ENCODE data around the gene LDLRAD3. TPM values are rescaled to one million over a fixed set of nuclear protein-coding genes. Genes with fewer than 3 reads are reported as not detected.
A peak's percentile ranks its signal among the peaks of the same experiment; 100 is the strongest.

LDLRAD3 gene
- polyA plus RNA-seq, 1 of the 3 experiments (the other 2 are of a cell fraction), result 10.6 TPM

DNA sequence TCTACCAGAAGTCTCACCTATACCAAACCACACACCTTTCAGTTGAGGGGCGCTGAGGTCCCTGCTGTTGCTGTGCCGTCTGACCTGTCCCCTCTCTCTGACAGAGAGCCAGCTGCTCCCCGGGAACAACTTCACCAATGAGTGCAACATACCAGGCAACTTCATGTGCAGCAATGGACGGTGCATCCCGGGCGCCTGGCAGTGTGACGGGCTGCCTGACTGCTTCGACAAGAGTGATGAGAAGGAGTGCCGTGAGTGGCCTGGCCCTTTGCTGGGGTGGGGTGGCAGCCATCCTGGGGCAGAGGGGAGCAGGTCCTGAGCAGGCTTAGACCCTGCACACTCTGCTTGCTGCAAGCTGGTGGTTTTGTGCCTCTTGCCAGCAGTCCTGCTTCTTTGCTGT, 92.1 kb downstream of the LDLRAD3 start:
- no peak overlapping the region for H3K9ac ChIP-seq
- no peaks in the 10 kb centered on the region for H3K9me2 ChIP-seq
- peaks cover 27% of the 10 kb centered on the region; the same call in 1 of the 2 replicates for H3K79me2 ChIP-seq (ENCODE audit: insufficient read depth)
- no peak overlapping the region for H3K4me3 ChIP-seq (ENCODE audit: low read depth in 2 of 2, low read length in 1 of 2)
- H3F3A ChIP-seq (replicated peaks; ENCODE audit: insufficient read depth), result peaks cover 4% of the 10 kb centered on the region
- peaks cover 0 to 4% of the 10 kb centered on the region in 2 experiments for H3K36me3 ChIP-seq (replicated peaks in 1 of 2; ENCODE audit: control insufficient read depth in 1 of 2, insufficient read depth in 2 of 2, low read length in 1 of 2)
- H3K4me1 ChIP-seq (ENCODE audit: control insufficient read depth in 1 of 2, insufficient read depth in 2 of 2, low read depth in 1 of 2, low read length in 1 of 2), result peaks cover 10 to 20% of the 10 kb centered on the region in 2 experiments
- H3K27ac ChIP-seq (ENCODE audit: low read depth in 2 of 2, low read length in 1 of 2), result no peak overlapping the region
- no peak for DNase-seq
- no peak overlapping the region for H3K4me2 ChIP-seq
- TF ChIP-seq JUND (IDR thresholded peaks at IDR 0.05) (no peak), SMC3 (IDR thresholded peaks at IDR 0.05; ENCODE audit: low read depth, low read length) (no peak), MXI1 (IDR thresholded peaks at IDR 0.05; ENCODE audit: low read depth, low read length) (no peak), SIN3A (IDR thresholded peaks at IDR 0.05; ENCODE audit: borderline replicate concordance, low read depth, low read length) (no peak), TAF1 (IDR thresholded peaks at IDR 0.05; ENCODE audit: borderline replicate concordance, low read depth, low read length) (no peak), ZBTB33 (IDR thresholded peaks at IDR 0.05; ENCODE audit: borderline replicate concordance, low read depth) (no peak), IRF3 (IDR thresholded peaks at IDR 0.05; ENCODE audit: low read depth, low read length) (no peak), RAD21 (IDR thresholded peaks at IDR 0.05; ENCODE audit: low read length) (no peak), GATA2 (CRISPR knock-in tag; IDR thresholded peaks at IDR 0.05) (no peak), NRF1 (IDR thresholded peaks at IDR 0.05; ENCODE audit: low read depth, low read length) (no peak)
- H2AFZ ChIP-seq (ENCODE audit: low read depth), result no peak overlapping the region
- no peaks in the 10 kb centered on the region for H3K27me3 ChIP-seq (ENCODE audit: insufficient read depth)
- 85% methylated on average over 8 of the region's 9 CpGs for WGBS (ENCODE audit: low lambda C conversion rate)
- CTCF ChIA-PET, result interaction anchor here (1.0 to 2.1 kb wide), 2 partner anchors 95 to 214 kb away, joined by 3 to 6 read pairs; no protein-coding TSS in a partner anchor
- no peaks in the 10 kb centered on the region for H3K9me3 ChIP-seq
- no peaks in the 10 kb centered on the region for H4K20me1 ChIP-seq (ENCODE audit: insufficient read depth)
- POLR2A ChIA-PET, result no interaction called here

GRCh38 chr11:36037031-36037430, 93.2 kb downstream of the LDLRAD3 start:
- H3K36me3 ChIP-seq (replicated peaks in 1 of 2; ENCODE audit: control insufficient read depth in 1 of 2, insufficient read depth in 2 of 2, low read length in 1 of 2), result peaks cover 0 to 4% of the 10 kb centered on the region in 2 experiments
- H3K27me3 ChIP-seq (ENCODE audit: insufficient read depth), result no peaks in the 10 kb centered on the region
- no peak for DNase-seq
- H3F3A ChIP-seq (replicated peaks; ENCODE audit: insufficient read depth), result peaks cover 4% of the 10 kb centered on the region
- no peaks in the 10 kb centered on the region for H4K20me1 ChIP-seq (ENCODE audit: insufficient read depth)
- H3K79me2 ChIP-seq (ENCODE audit: insufficient read depth), result peaks cover 27% of the 10 kb centered on the region; the same call in 1 of the 2 replicates
- H3K4me2 ChIP-seq, result peak overlapping the region; percentile 13; the same call in 1 of the 2 replicates
- no peaks in the 10 kb centered on the region for H3K9me3 ChIP-seq
- H3K4me3 ChIP-seq (ENCODE audit: low read depth in 2 of 2, low read length in 1 of 2), result no peak overlapping the region
- POLR2A ChIA-PET, result no interaction called here
- H3K27ac ChIP-seq (ENCODE audit: low read depth in 2 of 2, low read length in 1 of 2), result no peak overlapping the region
- 55% methylated on average over 6 of the region's 7 CpGs for WGBS (ENCODE audit: low lambda C conversion rate)
- H2AFZ ChIP-seq (ENCODE audit: low read depth), result no peak overlapping the region
- peaks cover 10 to 19% of the 10 kb centered on the region in 2 experiments; a peak in 3 of 4 replicates for H3K4me1 ChIP-seq (ENCODE audit: control insufficient read depth in 1 of 2, insufficient read depth in 2 of 2, low read depth in 1 of 2, low read length in 1 of 2)
- H3K9me2 ChIP-seq, result no peaks in the 10 kb centered on the region
- H3K9ac ChIP-seq, result no peak overlapping the region
- CTCF ChIA-PET, result no interaction called here
- TF ChIP-seq NFIC (IDR thresholded peaks at IDR 0.05; ENCODE audit: borderline replicate concordance), result peak; percentile 73
- TF ChIP-seq FOXM1 (IDR thresholded peaks at IDR 0.05; ENCODE audit: low read depth), result no peak
- peak; percentile 76 for TF ChIP-seq PBX3 (IDR thresholded peaks at IDR 0.05)
- TF ChIP-seq, protein P1, sequence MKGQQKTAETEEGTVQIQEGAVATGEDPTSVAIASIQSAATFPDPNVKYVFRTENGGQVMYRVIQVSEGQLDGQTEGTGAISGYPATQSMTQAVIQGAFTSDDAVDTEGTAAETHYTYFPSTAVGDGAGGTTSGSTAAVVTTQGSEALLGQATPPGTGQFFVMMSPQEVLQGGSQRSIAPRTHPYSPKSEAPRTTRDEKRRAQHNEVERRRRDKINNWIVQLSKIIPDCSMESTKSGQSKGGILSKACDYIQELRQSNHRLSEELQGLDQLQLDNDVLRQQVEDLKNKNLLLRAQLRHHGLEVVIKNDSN (IDR thresholded peaks at IDR 0.05; ENCODE audit: borderline replicate concordance, low read depth), result peak; percentile 81; the same call in 1 of the 2 replicates
- TF ChIP-seq JUND (IDR thresholded peaks at IDR 0.05), result no peak
- TF ChIP-seq TAF1 (IDR thresholded peaks at IDR 0.05; ENCODE audit: borderline replicate concordance, low read depth, low read length), result no peak
- TF ChIP-seq, protein P2, sequence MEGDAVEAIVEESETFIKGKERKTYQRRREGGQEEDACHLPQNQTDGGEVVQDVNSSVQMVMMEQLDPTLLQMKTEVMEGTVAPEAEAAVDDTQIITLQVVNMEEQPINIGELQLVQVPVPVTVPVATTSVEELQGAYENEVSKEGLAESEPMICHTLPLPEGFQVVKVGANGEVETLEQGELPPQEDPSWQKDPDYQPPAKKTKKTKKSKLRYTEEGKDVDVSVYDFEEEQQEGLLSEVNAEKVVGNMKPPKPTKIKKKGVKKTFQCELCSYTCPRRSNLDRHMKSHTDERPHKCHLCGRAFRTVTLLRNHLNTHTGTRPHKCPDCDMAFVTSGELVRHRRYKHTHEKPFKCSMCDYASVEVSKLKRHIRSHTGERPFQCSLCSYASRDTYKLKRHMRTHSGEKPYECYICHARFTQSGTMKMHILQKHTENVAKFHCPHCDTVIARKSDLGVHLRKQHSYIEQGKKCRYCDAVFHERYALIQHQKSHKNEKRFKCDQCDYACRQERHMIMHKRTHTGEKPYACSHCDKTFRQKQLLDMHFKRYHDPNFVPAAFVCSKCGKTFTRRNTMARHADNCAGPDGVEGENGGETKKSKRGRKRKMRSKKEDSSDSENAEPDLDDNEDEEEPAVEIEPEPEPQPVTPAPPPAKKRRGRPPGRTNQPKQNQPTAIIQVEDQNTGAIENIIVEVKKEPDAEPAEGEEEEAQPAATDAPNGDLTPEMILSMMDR (IDR thresholded peaks at IDR 0.05), result no peak
- no peak for TF ChIP-seq RXRA (IDR thresholded peaks at IDR 0.05; ENCODE audit: borderline replicate concordance, low read depth)
- no peak for TF ChIP-seq YY1 (IDR thresholded peaks at IDR 0.05; ENCODE audit: low read depth)
- no peak for TF ChIP-seq RFX5 (IDR thresholded peaks at IDR 0.05; ENCODE audit: low read length)
- no peak for TF ChIP-seq FOXJ3 (CRISPR knock-in tag; IDR thresholded peaks at IDR 0.05)
- TF ChIP-seq IRF3 (IDR thresholded peaks at IDR 0.05; ENCODE audit: low read depth, low read length), result no peak
- TF ChIP-seq GATA2 (CRISPR knock-in tag; IDR thresholded peaks at IDR 0.05), result no peak
- no peak for TF ChIP-seq ELF1 (IDR thresholded peaks at IDR 0.05)

Data from SK-N-SH (cell line).